Central memory CD8-positive, alpha-beta T cell (primary cell): ENCODE results near the gene MICA.
"Not testable (repeated sequence)": the region's sequence is repeated elsewhere in the genome, so short reads cannot be mapped to it uniquely, and the experiment has no call there.

ENCODE experiments used
- ATAC-seq: fragments of 150-1000 bp; cut with Tn5 transposase; replicated peaks from 2 replicates; pipeline ENCODE4 v1.10.0; 2022; ENCODE audit warnings: mild to moderate bottlenecking, moderate FRiP score, moderate number of reproducible peaks; ENCODE audit not compliant: poor library complexity, severe bottlenecking; ENCODE audit errors: extremely low read depth
- DNase-seq, 2 donors: peaks; one replicate each; pipeline ENCODE4 v3.0.0; 2021; ENCODE audit warnings: low spot score in 2 of 2
- H3K27ac Mint-ChIP-seq: one replicate; pipeline ENCODE4 v1.8.0; 2022; ENCODE audit warnings: low read depth, mild to moderate bottlenecking, moderate library complexity, mixed read lengths
- H3K27me3 Mint-ChIP-seq: one replicate; pipeline ENCODE4 v1.8.0; 2022; ENCODE audit warnings: mixed read lengths
- H3K36me3 Mint-ChIP-seq: one replicate; pipeline ENCODE4 v1.8.0; 2022; ENCODE audit warnings: mild to moderate bottlenecking, moderate library complexity, mixed read lengths; ENCODE audit not compliant: insufficient read depth
- H3K4me1 Mint-ChIP-seq: one replicate; pipeline ENCODE4 v1.8.0; 2022; ENCODE audit warnings: mixed read lengths
- H3K4me3 Mint-ChIP-seq: one replicate; pipeline ENCODE4 v1.8.0; 2022; ENCODE audit warnings: mild to moderate bottlenecking, moderate library complexity, mixed read lengths
- H3K9me3 Mint-ChIP-seq: one replicate; pipeline ENCODE4 v1.8.0; 2022; ENCODE audit warnings: mixed read lengths

MICA gene

DNA sequence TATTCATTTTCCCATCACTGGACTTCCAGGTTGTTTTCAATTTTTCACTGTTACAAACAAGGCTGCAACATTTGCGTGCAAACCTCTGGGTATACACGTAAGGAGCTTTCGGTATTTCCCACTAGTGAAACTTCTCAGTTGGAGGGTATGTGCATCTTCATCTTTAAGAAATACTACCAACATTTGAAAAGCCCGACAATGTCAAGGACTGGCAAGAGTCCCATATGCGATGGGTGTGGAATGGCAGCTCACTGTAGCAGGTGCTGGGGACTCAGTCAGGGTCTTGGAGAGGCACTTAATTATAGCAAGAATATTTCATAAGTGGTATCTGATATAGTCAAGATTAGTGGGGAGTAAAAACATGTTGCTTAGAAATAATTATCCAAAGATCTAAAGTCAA is 37.5 kb upstream of the MICA start:
- Mint-ChIP-seq H3K36me3 (peaks cover 3% of the 10 kb centered on the region), H3K27me3 (peaks cover 25% of the 10 kb centered on the region), H3K27ac (no peak overlapping the region), H3K4me1 (peaks cover 8% of the 10 kb centered on the region), H3K4me3 (no peak overlapping the region), H3K9me3 (no peaks in the 10 kb centered on the region)
- no peak for DNase-seq
- no peak for ATAC-seq

DNA sequence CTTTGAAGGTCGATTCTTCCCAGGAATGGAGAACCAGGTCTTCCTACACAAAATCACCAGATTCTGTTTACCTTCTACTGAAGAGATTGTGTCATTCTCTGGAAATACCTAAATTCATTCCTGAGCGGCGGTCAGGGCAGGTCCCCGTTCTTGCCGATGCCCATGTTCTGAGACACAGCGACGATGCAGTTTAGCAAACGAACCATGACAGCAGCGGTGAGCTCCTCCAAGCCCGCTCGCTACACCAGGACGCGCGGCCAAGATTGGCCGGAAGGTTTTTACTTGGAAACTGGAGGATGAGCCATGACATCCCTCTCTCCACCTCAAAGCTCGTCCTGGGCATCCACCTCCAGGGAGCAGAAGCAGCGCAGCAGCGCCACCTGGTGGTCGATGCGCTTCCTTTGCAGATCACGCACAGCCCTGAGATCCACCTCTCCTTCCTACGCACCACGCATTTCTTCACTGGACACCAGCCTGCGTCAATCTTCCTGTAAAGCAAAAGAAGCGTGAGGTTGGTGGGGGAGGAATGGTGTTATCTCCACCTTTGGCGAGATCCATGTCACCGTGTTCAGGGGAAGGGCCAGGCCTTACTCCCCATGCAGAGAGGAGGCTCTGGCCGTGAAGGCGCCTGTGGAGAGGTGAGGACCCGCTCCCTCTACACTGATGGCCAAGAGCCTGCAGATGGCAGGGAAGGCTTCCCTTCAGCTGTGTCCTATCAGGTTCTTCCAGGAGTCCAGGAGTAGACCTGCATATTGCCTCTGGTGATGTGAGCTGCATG is 36.5 kb upstream of the MICA start:
- H3K36me3 Mint-ChIP-seq = peaks cover 3% of the 10 kb centered on the region
- ATAC-seq (peak; percentile 96), DNase-seq (peak; percentile 82 to 88)
- peak overlapping the region; percentile 42 for H3K27ac Mint-ChIP-seq
- H3K27me3 Mint-ChIP-seq = peaks cover 25% of the 10 kb centered on the region
- peak overlapping the region; percentile 73 for H3K4me3 Mint-ChIP-seq
- H3K9me3 Mint-ChIP-seq = no peaks in the 10 kb centered on the region
- H3K4me1 Mint-ChIP-seq = peaks cover 7% of the 10 kb centered on the region

DNA sequence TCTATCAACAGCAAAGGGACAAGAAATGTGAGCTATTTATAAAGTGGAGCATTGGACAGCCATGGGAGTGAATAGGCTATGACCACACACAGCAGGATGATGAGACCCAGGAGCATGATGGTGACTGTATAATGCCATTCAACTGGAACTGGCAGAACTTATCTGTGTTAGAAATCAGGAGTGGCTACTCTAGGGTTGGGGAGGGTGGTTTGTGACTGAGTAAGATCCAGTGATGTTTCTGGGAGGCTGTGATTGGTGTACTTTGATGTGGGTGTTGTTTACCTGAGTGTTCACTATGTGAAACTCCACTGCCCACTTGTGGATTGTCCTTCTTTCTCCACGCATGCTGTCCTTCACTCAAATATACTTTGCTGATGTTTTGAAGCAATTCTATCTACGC is 34.9 kb upstream of the MICA start:
- no peak overlapping the region for H3K27ac Mint-ChIP-seq
- no peak for DNase-seq
- H3K4me1 Mint-ChIP-seq = peaks cover 9% of the 10 kb centered on the region
- no peak for ATAC-seq
- H3K4me3 Mint-ChIP-seq = no peak overlapping the region
- H3K36me3 Mint-ChIP-seq = peaks cover 3% of the 10 kb centered on the region
- H3K27me3 Mint-ChIP-seq = peaks cover 25% of the 10 kb centered on the region
- H3K9me3 Mint-ChIP-seq = no peaks in the 10 kb centered on the region

DNA sequence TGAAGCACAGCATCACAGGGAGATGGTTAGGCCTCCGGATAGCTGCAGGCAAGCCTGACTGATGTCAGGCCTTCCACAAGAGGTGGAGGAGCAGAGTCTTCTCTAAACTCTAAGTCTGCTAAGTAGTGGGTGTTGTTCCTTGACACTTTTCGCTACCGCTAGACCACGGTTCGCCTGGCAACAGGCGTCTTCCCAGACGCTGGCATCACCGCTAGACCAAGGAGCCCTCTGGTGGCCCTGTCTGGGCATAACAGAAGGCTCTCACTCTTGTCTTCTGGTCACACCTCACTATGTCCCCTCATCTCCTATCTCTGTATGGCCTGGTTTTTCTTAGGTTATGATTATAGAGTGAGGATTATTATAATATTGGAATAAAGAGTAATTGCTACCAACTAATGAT is 29.3 kb upstream of the MICA start:
- peak in 1 of 2 donors; percentile 57 for DNase-seq
- not testable (repeated sequence) for H3K4me1 Mint-ChIP-seq, H3K9me3 Mint-ChIP-seq, H3K27ac Mint-ChIP-seq, H3K4me3 Mint-ChIP-seq, H3K36me3 Mint-ChIP-seq, ATAC-seq
- peaks cover 28% of the 10 kb centered on the region for H3K27me3 Mint-ChIP-seq

DNA sequence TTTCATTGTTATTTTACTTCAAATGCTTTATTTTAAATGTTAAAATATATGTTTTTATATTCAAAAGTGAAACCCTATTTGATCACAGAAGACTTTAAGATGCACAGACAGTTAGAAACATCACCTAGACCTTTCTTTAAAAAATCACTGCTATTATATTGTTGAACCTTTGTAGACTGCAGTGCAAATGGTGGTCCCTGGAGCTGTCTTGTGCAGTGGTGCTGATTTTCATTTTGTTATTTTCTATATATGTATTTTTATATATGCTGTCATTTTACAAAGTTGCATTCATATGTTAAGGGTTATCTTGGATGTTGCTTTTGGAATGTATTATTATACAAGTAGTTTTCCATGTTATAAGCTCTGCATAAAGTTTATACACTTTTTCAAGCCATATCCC is 27.7 kb upstream of the MICA start:
- no peak overlapping the region for H3K4me3 Mint-ChIP-seq
- no peak overlapping the region for H3K27ac Mint-ChIP-seq
- DNase-seq (no peak), ATAC-seq (no peak)
- H3K4me1 Mint-ChIP-seq = peaks cover 8% of the 10 kb centered on the region
- no peaks in the 10 kb centered on the region for H3K9me3 Mint-ChIP-seq
- no peaks in the 10 kb centered on the region for H3K36me3 Mint-ChIP-seq
- H3K27me3 Mint-ChIP-seq = peaks cover 32% of the 10 kb centered on the region

DNA sequence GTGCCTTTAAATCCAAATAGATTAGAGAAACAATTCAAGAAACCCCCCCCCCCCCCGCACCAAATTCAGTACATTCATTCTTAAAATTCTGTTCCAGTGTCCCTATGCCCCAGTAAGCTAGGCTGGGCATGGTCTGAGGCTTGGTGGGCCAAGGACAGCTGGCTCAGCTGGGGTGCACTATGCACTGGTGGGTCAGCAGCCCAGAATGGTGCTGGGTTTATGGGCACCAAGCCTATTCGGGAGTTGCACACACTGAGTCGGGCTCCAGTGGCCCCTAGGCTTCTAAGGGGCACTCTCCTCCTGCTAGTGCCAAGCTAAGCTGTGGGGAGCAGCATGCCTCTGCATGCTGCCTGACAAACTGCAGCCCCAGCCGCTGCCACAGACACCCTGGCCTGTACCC is 26.4 kb upstream of the MICA start:
- Mint-ChIP-seq H3K4me1 (peaks cover 8% of the 10 kb centered on the region), H3K27me3 (peaks cover 44% of the 10 kb centered on the region), H3K4me3 (no peak overlapping the region), H3K27ac (no peak overlapping the region), H3K9me3 (no peaks in the 10 kb centered on the region), H3K36me3 (no peaks in the 10 kb centered on the region)
- ATAC-seq (no peak), DNase-seq (no peak)

DNA sequence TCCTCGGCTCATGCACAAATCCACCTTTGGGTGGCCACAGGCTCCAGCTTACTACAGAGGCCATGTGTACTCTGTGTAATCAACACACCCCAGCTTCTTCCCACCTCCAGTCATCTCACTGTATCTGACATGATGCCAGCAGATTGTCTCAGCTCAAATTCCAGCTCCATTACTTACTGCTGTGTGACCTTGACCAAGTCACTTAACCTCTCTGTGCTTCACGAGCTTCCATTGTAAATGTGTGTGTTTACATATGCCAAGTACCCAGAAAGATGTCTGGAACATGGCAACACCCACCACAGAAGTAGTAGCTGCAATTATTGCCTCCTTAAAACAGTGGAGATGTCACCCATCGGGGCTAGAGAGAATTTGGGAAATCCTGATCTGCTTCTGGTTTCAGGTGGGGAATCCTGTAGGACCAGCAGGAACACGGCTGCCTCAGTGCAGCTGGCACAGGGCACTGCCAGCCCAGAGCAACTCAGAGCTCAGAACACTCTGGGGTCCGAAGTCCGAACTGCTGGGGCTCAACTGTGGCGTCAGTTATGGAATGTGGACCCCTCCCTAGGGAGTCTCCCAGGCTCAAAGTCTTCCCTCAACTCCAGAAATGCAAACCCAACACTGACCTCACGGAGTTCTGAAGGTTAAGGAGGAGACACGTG is 25.2 kb upstream of the MICA start:
- H3K9me3 Mint-ChIP-seq = no peaks in the 10 kb centered on the region
- H3K4me3 Mint-ChIP-seq = no peak overlapping the region
- H3K4me1 Mint-ChIP-seq = peaks cover 8% of the 10 kb centered on the region
- H3K36me3 Mint-ChIP-seq = no peaks in the 10 kb centered on the region
- ATAC-seq (no peak), DNase-seq (no peak)
- H3K27ac Mint-ChIP-seq = no peak overlapping the region
- peaks cover 49% of the 10 kb centered on the region for H3K27me3 Mint-ChIP-seq

DNA sequence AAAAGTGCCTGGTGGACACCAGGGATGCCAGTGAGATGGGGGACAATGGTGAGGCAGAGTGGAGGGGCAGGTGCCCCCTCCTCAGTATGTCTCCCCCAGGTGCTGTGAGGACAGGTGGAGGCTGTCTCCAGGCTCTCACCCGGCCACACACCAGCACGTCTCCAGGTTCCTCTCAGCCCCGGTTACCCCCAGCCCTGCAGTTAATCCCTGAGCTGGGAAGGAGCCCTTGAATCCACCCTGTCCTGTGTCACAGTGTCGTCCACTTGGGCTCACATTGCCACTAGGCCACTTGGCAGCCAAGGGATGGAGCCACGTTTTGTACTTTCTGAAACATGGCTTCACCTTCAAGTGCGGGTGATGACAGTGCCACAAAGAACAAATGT is 24.7 kb upstream of the MICA start:
- Mint-ChIP-seq H3K4me1 (peaks cover 3% of the 10 kb centered on the region), H3K4me3 (no peak overlapping the region), H3K36me3 (no peaks in the 10 kb centered on the region), H3K9me3 (no peaks in the 10 kb centered on the region), H3K27ac (no peak overlapping the region), H3K27me3 (peaks cover 49% of the 10 kb centered on the region)
- ATAC-seq = no peak
- no peak for DNase-seq

DNA sequence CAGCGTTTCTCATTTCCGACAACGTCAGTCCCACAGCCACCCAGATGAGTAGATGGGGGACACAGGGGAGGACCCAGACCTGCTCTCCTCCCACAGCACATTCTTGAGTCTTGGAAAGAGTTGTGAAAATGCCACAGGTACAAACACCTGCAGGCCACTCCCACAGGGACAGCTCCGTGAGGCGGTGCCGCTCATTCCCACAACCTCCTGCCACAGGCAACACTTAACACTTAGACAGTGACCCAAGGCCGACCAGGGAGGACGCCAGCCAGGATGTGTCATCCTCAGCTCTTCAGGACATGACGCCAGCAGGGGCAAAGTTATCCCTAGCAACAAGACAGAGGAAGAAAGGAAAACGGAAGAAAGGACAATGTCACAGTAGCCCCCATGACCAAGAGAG is 23.5 kb upstream of the MICA start:
- DNase-seq (no peak), ATAC-seq (no peak)
- Mint-ChIP-seq H3K4me1 (no peaks in the 10 kb centered on the region), H3K9me3 (no peaks in the 10 kb centered on the region), H3K27ac (no peak overlapping the region), H3K27me3 (peaks cover 49% of the 10 kb centered on the region), H3K4me3 (no peak overlapping the region), H3K36me3 (no peaks in the 10 kb centered on the region)

DNA sequence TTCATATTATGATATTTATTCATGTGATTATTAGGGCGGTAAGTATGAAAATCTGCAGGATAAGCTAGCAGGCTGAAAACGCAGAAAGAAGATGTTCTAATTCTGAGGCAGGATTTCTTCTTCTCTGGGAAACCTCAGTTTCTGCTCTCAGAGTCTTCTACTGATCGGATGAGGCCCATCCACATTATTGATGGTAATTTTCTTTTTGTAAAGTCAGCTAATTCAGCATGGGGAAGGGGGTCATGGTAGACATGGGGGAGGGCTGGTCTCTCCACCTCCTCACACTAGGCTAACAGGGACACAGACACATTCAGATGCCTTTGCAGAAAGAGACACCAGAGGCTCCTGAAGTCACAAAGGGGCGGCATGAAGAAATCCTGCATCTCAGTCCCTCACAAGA is 21.7 kb upstream of the MICA start:
- H3K27ac Mint-ChIP-seq = no peak overlapping the region
- no peaks in the 10 kb centered on the region for H3K36me3 Mint-ChIP-seq
- DNase-seq (no peak), ATAC-seq (no peak)
- no peaks in the 10 kb centered on the region for H3K4me1 Mint-ChIP-seq
- no peaks in the 10 kb centered on the region for H3K9me3 Mint-ChIP-seq
- H3K27me3 Mint-ChIP-seq = peaks cover 49% of the 10 kb centered on the region
- no peak overlapping the region for H3K4me3 Mint-ChIP-seq

DNA sequence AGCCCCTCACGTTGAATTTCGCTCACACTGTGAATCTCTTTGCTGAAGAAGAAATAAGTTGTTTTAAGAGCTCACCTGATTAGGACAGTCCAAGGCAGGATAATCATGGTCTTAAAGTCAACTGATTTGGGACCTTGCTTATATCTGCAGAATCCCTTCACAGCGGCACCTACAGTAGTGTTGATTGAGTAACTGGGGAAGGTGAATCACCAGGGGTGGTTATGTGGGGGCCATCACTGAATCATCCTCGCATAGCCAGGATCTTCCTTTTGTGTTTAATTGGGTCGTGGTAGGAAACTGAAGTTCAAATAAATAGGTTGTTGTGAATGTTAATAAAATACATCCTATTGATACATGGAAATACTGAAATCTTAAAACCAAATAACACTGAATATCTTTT is 20.2 kb upstream of the MICA start:
- no peak for ATAC-seq
- Mint-ChIP-seq H3K27me3 (peaks cover 42% of the 10 kb centered on the region), H3K4me3 (no peak overlapping the region), H3K36me3 (no peaks in the 10 kb centered on the region), H3K9me3 (no peaks in the 10 kb centered on the region), H3K27ac (no peak overlapping the region), H3K4me1 (no peaks in the 10 kb centered on the region)
- no peak for DNase-seq

DNA sequence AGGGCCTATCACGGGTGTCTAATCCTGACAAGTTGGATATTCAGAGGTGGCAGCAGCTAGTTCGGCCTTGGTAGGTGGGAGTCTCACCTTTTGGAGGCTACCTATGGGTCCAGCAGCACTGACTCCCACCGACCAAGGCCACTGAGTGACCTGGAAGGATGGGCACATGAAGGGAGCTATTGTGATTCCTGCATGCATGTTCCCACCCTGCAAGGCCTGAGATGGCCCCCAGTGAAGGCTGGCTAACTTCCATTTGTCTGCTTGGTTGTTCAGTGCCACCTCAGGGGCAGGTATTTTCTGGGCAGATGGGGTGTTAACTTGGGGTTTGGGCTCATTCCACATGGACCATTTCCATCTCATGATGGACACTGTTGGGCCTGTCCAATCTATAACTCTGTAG is 18.4 kb upstream of the MICA start:
- no peaks in the 10 kb centered on the region for H3K9me3 Mint-ChIP-seq
- H3K4me1 Mint-ChIP-seq = no peaks in the 10 kb centered on the region
- H3K27me3 Mint-ChIP-seq = peaks cover 23% of the 10 kb centered on the region
- no peaks in the 10 kb centered on the region for H3K36me3 Mint-ChIP-seq
- DNase-seq (no peak), ATAC-seq (no peak)
- no peak overlapping the region for H3K27ac Mint-ChIP-seq
- H3K4me3 Mint-ChIP-seq = no peak overlapping the region

DNA sequence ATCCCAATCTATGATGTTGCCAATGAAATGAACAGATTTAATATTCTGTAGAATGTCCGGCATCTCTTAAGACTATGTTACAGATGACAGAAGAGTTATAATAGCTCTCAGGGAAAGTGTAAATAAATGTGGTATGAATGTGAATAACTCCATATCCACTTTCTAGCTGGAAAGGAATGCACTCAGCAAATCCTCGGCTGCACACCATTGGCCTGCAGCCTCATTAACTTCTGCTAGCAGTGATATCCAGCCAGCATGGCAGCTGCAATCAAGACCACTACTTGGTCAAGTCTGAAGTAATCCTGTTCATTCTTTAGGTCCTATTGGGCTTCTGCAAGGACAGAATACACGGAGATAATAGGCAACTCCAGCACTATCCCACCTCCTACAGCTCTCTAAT is 17.3 kb upstream of the MICA start:
- no peaks in the 10 kb centered on the region for H3K4me1 Mint-ChIP-seq

More for the DNA sequence above, 17.3 kb upstream of the MICA start:
- DNase-seq (no peak), ATAC-seq (no peak)
- peaks cover 13% of the 10 kb centered on the region for H3K27me3 Mint-ChIP-seq
- no peaks in the 10 kb centered on the region for H3K9me3 Mint-ChIP-seq
- H3K36me3 Mint-ChIP-seq = no peaks in the 10 kb centered on the region
- no peak overlapping the region for H3K27ac Mint-ChIP-seq
- H3K4me3 Mint-ChIP-seq = no peak overlapping the region
